HT1080 (cell line): ENCODE data around the gene MS4A10. TPM values are rescaled to one million over a fixed set of nuclear protein-coding genes. Genes with fewer than 3 reads are reported as not detected.
"Not testable (repeated sequence)": the region's sequence is repeated elsewhere in the genome, so short reads cannot be mapped to it uniquely, and the experiment has no call there.

Experiments used
- DNase-seq: peaks from one replicate; pipeline ENCODE4 v3.0.0-alpha.2; 2015; ENCODE audit warnings: low read depth
- total RNA-seq: library from RNA; depleted of rRNA; stranded (reverse); fragments of >200 nt; shearing (Covaris generic); gene quantifications from 2 replicates; pipeline ENCODE4 v1.2.3, GENCODE V29; 2014

MS4A10 gene
- total RNA-seq, 1 experiment from 2014 or later, result not detected

DNA sequence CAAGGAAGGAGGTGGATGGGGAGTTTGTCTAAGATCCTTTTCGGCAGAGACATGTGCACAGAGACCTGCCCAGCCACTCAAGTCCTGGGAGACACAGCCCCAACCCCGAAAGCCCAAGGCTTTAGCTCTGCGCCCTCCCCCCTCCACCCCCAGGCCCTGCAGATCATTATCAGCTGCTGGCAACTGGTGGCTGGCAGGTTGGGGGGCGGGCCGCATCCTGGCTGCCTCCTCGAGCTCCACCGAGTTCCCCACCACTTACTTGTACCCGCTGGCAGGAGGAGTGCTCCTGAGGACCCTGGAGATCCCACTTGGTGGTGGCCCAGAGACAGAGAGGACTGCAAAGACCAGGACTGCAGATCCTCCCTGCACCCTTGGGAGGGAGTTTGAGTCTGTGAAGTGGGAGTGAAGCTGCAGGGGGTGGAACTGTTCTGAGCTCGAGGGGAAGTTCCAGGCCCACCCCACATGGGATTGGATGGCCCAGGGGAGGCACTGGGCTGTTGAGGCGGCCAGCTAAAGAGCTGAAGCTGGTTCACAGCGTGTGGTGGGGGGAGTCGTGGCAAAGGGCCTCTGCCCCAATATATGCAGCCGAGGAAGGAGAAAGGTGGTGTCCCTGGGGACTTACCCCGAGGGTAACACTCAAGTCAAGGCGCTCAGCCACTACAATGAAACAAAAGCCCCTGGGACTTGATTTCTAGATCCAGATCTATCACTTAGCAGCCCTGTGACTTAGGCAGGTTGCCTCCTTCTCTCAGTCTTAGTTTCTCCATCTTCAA lies 36.9 kb downstream of the MS4A10 start:
- DNase-seq, result no peak

DNA sequence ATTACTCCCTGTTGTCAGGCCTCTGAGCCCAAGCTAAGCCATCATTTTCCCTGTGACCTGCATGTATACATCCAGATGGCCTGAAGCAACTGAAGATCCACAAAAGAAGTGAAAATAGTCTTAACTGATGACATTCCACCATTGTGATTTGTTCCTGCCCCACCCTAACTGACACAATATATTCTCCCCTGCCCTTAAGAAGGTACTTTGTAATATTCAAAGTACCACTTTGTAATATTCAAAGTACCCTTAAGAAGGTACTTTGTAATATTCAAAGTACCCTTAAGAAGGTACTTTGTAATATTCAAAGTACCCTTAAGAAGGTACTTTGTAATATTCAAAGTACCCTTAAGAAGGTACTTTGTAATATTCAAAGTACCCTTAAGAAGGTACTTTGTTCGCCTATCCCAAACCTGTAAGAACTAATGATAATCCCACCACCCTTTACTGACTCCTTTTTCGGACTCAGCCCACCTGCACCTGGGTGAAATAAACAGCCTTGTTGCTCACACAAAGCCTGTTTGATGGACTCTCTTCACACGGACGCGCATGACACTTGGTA lies 38.7 kb downstream of the MS4A10 start:
- DNase-seq, result not testable (repeated sequence)

DNA sequence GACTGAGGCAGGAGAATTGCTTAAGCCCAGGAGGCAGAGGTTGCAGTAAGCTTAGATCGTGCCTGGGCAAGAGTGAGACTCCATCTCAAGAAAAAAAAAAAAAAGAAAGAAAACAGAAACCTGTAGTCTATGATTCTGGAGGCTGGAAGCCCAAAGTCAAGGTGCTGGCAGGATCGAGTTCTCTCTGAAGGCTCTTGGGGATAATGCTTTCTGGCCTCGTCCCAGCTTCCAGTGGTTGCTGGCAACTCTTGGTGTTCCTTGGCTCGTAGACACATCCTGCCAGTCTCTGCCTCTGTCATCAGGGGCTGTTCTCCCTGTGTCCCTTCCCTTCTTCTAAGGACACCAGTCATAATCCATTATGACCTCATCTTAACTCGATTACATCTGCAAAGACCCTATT lies 40.0 kb downstream of the MS4A10 start:
- no peak for DNase-seq

DNA sequence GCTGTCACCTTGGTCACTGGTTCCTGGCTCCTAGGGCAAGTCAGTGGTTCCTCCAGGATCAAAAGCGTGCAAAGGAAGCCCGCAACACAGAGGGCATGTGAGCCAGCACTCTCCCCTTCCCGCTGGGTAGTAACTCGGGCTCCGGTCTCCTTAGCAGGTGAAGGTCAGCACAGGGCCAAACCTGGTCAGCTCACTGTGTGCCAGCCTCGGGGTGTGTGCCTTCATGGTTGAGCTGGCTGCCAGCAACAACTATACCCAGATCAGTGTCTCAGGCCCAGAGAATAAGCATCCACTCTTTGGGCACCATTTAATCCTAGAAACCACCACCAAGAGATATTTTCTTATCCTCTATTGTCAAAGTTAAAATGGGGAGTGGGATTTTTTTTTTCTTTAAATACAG lies 40.7 kb downstream of the MS4A10 start:
- no peak for DNase-seq

DNA sequence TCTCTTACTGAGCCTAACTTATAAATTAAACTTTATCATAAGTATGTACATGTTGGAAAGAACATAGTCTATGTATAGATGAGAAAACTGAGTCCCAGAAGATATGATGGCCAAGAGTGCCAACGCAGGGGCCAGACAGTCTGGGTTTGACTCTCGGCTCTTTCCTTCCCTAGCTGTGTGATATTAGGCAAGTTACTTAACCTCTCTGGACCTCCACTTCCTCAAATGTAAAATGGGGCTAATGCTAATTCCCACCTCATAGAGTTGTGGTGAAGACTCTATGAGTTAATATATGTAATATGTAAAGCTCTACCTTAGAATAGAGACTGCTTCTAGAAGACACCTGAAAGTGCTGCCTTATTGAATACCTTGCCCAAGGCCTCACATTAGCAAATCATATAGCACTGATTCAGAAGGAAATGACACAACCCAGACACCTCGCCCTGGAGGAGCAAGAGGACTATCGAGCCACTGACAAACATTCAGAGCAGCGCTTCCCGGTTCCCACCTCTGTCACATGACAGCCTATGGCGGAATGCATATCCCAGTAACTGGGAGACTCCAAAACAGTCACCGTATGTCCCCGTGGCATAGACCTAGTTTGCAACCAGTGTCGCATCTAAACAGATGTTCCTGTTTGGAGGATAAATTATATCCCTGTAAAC lies 45.5 kb downstream of the MS4A10 start:
- DNase-seq, result no peak

DNA sequence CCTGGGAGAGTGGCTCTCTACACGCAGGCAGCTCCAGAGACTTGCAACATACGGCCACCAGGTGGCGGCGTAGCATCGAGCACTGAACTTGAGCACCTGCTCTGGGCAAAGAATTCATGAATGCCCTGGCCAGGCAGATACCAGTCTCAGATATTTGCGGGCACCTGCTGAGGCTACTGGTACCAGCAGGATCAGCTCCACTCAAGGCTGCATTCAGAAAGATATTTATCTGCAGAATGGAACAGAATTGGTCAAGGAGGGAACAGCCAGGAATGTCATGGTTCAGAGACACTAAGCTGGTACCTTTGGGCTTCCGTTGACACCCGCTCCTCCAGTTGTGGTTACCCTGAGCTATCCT lies 46.0 kb downstream of the MS4A10 start:
- peak; percentile 65 for DNase-seq

DNA sequence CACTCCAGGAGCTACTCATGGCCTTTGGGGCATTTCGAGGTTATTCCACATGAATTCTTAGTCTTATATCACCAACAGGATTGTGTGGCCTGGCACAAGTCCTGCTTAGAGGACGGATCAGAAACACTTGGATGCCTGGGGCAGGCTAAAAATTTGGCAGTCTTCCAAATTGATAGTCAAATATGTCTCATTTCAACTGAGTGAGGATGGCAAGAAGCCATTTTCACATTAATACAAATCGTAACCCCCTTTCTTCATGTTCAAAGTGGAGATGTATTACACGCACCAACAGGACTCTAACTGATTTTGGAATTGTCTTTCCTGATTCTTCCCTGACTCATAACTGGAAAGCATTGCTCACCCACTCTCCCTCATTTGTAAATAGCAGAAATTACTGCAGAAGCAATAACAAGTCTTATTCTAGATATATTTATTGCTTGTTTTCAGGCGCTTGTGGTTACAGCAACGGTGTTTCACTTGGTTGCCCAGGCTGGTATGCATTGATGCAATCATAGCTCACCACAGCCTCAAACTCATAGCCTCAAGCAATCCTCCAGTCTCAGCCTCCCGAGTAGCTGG lies 46.5 kb downstream of the MS4A10 start:
- peak; percentile 39 for DNase-seq

DNA sequence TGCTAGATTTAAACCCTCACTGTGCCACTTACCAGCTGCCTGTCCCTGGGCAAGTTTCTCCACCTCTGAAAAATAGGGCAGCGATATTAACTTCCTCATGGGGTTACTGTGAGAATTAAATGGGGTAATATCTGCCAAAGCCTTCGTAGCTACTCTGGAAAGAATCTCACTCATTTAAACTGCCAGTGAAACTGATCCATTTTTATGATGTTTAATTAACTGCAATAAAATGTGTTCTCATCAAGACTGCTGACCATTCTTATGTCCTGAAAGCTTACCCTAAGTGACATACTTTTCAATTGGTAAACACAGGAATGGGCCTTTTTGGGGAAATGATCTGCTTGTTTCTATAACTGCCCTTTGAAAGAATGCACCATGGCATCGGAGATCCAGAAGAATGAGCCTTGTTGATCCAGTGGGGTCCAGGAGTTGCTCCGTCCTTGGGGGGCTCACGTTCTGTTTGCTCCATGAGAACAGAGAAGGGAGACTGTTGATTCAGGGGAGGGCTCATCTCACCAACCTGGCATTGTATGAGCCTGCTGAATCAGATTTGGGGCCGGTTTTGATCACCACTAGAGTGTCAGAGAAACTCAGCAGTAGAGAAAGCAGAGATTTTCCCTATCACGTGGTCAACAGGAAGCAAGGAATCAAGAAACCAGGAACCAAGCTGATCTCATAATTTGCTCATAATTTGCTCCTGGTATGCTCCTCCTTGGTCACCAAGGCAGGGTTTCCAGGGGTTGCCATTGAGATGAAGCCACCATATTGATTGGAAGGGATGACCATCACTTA lies 49.8 kb downstream of the MS4A10 start:
- no peak for DNase-seq

DNA sequence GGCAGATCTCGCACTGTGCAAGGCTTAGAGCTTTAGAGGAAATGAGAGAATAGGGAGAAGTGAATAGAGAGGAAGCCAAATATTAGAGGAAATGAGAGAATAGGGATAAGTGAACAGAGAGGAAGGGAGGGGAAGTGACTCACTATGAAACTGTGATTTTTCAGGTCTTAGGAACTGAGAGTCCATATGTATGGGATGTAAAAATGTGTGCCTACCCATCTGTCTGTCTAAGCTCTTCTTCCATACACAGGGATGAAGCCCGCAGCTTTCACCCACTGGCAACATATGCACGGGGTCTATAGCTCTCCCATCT lies 50.4 kb downstream of the MS4A10 start:
- peak; percentile 70 for DNase-seq

DNA sequence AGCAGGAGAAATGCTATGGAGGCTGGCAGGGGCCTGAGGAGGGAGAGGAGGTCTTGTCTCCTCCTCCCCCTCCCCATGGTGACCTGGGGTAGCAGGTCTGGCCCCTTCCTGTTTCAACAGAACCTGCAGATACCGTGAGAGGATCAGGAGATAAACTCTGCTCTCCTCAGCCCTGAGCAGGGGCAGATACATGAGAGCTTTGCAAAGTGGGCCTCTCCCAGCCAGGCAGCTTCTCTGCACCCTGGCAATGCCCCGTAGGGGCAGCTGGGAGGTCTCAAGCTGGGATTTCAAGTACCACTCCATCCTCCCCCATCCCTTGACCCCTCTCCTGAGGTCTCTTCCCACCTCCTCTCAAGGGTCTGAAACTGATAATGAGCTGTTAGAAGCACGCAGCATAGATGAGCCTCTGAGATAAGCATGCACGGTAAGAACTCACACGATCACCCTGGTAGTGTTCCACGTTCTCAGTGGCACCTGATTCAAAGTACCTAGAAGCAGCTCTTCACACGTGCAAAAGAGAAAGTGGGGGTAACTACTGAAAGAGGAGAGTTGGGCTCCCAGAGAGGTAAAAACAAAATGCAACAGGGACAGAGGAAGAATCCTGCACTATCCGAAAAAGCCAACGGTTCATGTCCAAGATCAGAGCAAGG lies 51.9 kb downstream of the MS4A10 start:
- DNase-seq, result no peak

DNA sequence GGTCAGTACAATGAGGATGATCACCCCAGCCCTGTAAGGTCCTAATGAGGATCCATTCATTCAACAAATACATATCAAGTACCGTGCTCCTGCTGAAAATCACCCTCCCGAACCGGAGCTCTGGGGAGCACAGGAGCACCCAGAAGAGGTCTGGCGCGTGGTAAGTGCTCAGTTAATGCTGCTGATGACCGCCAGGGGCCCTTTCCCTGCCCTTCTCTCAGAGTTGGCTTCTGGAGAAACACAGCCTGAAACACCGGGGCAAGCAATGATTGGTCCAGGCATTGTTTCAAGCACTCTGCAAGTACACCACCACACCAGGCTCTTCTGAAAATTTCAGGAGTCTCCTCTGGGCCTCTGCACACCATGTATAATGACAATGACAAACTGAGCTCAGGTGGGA lies 53.0 kb downstream of the MS4A10 start:
- no peak for DNase-seq

DNA sequence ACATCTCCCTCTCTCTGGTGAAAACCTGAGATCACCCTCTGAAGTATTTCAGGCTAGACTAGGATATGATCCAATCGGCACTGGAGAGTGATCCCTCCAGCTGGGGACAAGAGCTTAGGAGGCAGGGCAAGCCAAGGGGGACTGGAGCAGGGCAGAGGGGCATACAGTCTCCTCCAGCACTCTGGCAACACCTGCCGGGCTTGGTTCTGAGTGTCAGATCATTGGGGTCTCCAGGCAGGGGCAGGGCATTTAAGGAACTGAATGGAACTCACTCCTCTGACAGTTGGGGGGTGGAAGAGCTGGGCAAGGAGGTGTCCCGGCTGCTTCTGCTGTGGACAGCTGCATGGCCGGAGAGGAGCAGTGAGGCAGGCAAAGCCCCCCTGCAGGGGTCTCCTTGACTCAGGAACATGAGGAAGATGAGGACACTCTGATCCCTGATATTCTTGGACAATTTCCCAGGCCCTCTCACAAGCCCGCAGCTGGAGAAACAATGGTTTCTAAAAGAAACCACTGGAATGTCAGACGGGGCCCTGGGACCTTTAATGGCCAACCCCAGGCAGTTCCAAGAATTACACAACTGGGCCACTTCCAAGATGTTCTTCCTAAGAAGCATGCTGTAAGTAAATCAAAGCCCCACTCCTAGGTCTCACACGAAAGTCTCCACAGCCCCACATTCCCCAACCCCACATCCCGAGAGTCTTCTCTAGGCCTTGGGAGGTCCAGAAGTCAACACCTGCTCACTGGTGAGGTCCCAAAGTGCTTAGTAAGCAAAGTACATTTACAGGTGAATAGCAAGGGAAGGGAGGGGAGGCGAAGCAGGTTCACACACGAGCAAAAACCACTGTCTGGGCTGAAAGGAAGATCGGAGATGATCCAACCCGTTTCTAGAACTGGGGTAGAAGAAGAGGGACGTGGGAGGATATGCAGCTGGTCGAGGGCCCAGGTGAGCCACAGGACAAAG lies 55.6 kb downstream of the MS4A10 start:
- DNase-seq, result peak; percentile 78

DNA sequence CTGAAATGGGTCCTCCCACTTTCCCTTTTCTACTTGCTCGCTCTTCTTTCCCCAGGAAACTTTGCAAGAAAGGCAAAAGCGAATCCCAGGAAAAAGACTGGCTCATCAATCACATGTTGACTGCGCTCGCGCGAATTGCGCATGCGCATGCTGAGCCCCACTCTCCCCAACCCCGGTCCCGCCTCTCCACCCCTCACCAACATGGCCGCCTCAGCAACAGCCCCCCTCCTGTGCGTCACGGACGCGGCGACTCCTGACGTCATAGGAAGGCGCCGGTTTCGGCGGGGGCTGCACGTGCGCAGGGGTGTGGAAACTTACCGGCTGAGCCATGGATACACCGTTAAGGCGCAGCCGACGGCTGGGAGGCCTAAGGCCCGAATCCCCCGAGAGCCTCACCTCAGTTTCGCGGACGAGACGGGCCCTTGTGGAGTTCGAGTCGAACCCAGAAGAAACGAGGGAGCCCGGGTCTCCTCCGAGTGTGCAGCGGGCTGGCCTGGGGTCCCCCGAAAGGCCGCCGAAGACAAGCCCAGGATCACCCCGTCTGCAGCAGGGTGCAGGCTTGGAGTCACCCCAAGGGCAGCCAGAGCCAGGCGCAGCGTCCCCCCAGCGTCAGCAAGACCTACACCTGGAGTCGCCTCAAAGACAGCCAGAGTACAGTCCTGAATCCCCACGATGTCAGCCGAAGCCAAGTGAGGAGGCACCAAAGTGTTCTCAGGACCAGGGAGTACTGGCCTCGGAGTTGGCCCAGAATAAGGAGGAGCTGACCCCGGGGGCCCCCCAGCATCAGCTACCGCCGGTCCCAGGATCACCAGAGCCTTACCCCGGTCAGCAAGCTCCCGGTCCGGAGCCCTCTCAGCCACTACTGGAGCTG lies 56.9 kb downstream of the MS4A10 start, which contains the start of gene CCDC86:
CCDC86 (plus strand) TSS at position 317 of the 871 bp plus-strand sequence; CDS start at position 329, 12 bp downstream.
- peak; percentile 94 for DNase-seq

DNA sequence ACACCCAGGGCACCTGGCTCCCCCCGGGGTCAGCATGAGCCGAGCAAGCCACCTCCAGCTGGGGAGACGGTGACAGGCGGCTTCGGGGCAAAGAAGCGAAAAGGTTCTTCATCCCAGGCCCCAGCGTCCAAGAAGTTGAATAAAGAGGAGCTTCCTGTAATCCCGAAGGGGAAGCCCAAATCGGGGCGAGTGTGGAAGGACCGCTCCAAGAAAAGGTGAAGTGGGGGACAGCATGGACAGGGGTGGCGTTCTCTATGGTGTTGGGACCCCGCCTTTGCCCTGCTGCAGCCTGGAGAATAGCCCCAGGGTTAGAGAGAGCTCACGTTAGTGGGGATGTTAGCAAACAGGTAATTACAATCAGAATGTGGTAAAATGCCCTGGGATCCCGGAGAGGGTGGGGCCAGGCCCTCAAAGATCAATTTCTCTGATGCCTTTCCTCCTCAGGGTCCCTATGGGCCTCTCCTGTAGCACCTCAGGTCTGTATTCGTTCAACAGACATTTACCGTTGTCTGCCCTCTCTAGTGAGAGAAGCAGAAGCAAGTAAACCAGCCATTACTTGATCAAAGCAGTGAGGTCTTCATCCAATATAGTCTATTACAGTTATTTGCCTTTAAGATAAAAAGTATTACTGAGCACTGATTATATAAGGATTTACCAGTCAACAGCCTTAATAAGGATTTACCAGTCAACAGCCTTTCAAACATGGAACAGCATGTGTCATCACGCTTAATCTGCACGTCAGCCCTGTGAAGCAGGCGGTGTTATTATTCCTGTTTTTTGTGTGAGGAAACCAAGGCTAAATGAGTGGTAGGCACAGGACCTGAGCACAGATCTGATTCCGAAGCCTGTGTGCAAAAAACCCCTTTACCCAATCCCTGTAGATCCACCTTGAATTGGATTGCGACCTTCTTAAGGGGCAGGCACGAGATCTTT lies 57.8 kb downstream of the MS4A10 start:
- no peak for DNase-seq

DNA sequence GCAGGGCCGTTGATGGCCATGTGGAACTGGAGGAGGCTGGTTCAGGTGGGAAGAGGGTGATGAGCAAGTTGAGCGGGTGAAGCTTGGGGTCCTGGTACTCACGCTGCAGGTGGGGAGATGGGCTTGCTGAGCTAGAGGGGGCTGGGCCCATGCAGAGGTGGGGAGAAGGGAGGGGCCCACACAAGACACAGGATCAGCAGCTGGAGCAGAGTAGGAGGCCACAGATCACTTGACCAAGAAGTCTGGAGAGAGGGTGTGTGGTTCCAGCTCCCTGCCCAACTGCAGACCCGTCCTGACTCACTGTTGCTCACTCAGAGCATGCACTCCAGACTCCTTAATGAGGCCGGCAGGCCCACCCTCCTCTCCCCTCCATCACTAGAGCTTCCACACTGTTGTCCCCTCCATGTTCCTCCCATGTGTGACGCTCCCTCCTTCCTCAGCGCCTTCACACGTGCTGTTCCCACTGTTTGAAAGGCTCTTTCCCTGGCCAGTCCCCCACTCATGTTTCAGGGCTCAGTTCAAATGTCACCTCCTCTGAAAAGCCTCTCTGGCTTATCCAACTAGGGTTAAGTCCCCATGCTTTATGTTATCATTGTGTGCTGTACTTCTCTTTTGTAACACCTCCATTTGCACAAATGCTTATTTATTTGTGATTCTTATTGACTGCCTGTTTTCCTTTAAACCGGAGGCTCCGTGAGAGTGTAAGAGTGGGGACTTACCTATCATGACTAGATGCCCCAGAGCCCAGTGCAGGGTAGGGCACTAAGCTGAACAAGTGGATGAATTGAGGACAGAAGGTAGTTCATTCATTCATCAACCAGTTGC lies 59.1 kb downstream of the MS4A10 start:
- DNase-seq, result peak; percentile 17

DNA sequence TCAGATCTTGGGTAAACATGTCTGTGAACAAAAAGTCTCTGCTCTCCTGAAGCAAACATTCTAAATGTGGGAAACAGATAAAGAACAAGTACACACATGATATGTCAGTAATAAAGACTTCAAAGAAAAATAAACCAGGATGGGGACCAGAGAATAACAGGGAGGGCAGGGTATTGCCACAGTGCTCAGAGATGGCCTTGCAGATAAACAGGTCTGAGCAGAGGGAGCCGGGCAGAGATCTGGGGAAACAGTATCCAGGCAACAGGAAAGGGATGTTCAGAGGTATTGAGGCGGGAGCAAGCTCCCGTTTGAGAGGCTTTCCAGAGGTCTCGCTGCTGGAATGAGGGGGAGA lies 59.7 kb downstream of the MS4A10 start:
- no peak for DNase-seq

DNA sequence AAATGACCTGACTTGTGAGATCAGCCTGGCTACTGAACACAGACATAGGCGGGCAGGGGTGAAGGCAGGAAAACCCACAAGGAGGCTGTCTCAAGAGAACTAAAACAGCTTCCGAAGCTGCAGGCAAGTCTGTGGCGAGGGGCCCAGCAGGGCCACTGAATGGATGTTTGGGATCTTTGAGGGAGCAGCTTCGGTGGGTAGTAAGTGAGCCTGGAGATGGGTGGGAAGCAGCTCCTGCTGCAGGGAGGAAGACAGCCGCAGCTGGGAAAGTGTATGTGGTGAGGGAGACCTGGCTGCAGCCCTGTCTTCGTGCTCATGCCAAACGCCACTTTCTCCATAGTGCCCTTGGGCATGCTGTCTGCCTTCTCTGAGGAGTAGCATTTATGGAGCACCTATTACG lies 60.2 kb downstream of the MS4A10 start:
- no peak for DNase-seq
